Astrocyte (in vitro differentiated cells and primary cell): ENCODE results near the gene POU2F1.

ENCODE experiments used
- EZH2 ChIP-seq: IDR thresholded peaks from 2 replicates; pipeline ENCODE4 v1.6.1; 2012; ENCODE audit warnings: mild to moderate bottlenecking, low read length, inconsistent platforms; ENCODE audit not compliant: insufficient read depth
- TF ChIP-seq, protein P1 (sequence below): IDR thresholded peaks from 2 replicates; pipeline ENCODE4 v1.5.1; 2011; ENCODE audit warnings: low read depth, mild to moderate bottlenecking, inconsistent platforms, low read length, moderate library complexity; ENCODE audit not compliant: insufficient read depth

DNA sequence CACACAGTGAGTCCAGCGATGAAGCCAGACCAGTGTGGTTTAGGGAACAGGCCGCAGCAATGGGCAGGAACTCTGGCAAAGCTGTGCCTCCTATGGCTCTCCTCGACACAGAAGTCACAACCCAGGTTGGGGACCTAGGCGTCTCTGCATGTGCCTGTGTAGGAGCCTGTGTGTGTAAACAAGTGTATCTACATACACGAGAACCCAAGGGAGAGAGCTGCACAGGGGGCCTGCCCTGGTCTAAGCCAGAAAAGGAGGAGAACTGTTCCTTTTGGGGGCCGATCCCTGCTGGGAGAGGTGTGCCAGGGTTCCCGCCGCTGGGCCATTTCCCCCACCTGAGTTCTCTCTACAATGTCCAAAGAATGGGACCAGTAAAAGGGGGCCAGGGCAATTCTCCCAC, 241.7 kb downstream of the POU2F1 start:
- TF ChIP-seq, protein P1, sequence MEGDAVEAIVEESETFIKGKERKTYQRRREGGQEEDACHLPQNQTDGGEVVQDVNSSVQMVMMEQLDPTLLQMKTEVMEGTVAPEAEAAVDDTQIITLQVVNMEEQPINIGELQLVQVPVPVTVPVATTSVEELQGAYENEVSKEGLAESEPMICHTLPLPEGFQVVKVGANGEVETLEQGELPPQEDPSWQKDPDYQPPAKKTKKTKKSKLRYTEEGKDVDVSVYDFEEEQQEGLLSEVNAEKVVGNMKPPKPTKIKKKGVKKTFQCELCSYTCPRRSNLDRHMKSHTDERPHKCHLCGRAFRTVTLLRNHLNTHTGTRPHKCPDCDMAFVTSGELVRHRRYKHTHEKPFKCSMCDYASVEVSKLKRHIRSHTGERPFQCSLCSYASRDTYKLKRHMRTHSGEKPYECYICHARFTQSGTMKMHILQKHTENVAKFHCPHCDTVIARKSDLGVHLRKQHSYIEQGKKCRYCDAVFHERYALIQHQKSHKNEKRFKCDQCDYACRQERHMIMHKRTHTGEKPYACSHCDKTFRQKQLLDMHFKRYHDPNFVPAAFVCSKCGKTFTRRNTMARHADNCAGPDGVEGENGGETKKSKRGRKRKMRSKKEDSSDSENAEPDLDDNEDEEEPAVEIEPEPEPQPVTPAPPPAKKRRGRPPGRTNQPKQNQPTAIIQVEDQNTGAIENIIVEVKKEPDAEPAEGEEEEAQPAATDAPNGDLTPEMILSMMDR, result no peak
- TF ChIP-seq EZH2, result no peak
